ENCODE data around the gene OSBP2.

OSBP2 gene

GRCh38 chr22:30891781-30892180 is 197.1 kb downstream of the OSBP2 start:
- no peak for TF ChIP-seq CTCF (IDR thresholded peaks at IDR 0.05)
- DNase-seq, result peak; percentile 12 to 50
- H3K36me3 ChIP-seq, result peaks cover 0 to 52% (median 9%) of the 10 kb centered on the region in 3 donors
- no peaks in the 10 kb centered on the region for H3K9me3 ChIP-seq
- H3K4me3 ChIP-seq, result no peak overlapping the region
- H3K27ac ChIP-seq, result no peak overlapping the region
- H3K4me1 ChIP-seq, result no peaks in the 10 kb centered on the region
- intact Hi-C loops (cut with DNase I; ENCODE audit: low total_unique reads), result no loop called here
- no peaks in the 10 kb centered on the region for H3K27me3 ChIP-seq

GRCh38 chr22:30892286-30892685 is 197.6 kb downstream of the OSBP2 start:
- TF ChIP-seq CTCF (IDR thresholded peaks at IDR 0.05), result no peak
- Histone ChIP-seq H3K4me1 (no peaks in the 10 kb centered on the region), H3K36me3 (peaks cover 0 to 50% (median 9%) of the 10 kb centered on the region in 3 donors), H3K27ac (no peak overlapping the region), H3K27me3 (no peaks in the 10 kb centered on the region), H3K9me3 (no peaks in the 10 kb centered on the region), H3K4me3 (no peak overlapping the region)
- intact Hi-C loops (cut with DNase I; ENCODE audit: low total_unique reads), result no loop called here
- DNase-seq, result peak in 1 of 2 donors; percentile 52

GRCh38 chr22:30892731-30893221 is 198.1 kb downstream of the OSBP2 start:
- peaks cover 0 to 47% (median 9%) of the 10 kb centered on the region in 3 donors for H3K36me3 ChIP-seq
- no peaks in the 10 kb centered on the region for H3K4me1 ChIP-seq
- TF ChIP-seq CTCF (IDR thresholded peaks at IDR 0.05), result no peak
- no peaks in the 10 kb centered on the region for H3K27me3 ChIP-seq
- no peak overlapping the region for H3K4me3 ChIP-seq
- no peaks in the 10 kb centered on the region for H3K9me3 ChIP-seq
- peak in 1 of 2 donors; percentile 39 for DNase-seq
- no peak overlapping the region for H3K27ac ChIP-seq
- intact Hi-C loops (cut with DNase I; ENCODE audit: low total_unique reads), result no loop called here

GRCh38 chr22:30893434-30894370 is 199.0 kb downstream of the OSBP2 start:
- Histone ChIP-seq H3K4me1 (no peaks in the 10 kb centered on the region), H3K27ac (no peak overlapping the region), H3K36me3 (peaks cover 3 to 43% (median 7%) of the 10 kb centered on the region in 3 donors), H3K27me3 (no peaks in the 10 kb centered on the region), H3K4me3 (no peak overlapping the region), H3K9me3 (peaks cover 0 to 6% (median 5%) of the 10 kb centered on the region in 3 donors)
- DNase-seq, result peak in 1 of 2 donors; percentile 46
- intact Hi-C loops (cut with DNase I; ENCODE audit: low total_unique reads), result no loop called here
- no peak for TF ChIP-seq CTCF (IDR thresholded peaks at IDR 0.05)

- Histone ChIP-seq H3K36me3 (peaks cover 7 to 37% (median 8%) of the 10 kb centered on the region in 3 donors), H3K27ac (no peak overlapping the region), H3K4me3 (no peak overlapping the region), H3K27me3 (no peaks in the 10 kb centered on the region), H3K9me3 (peaks cover 0 to 12% (median 9%) of the 10 kb centered on the region in 3 donors), H3K4me1 (no peaks in the 10 kb centered on the region)
- DNase-seq, result no peak
- intact Hi-C loops (cut with DNase I; ENCODE audit: low total_unique reads), result no loop called here
- no peak for TF ChIP-seq CTCF (IDR thresholded peaks at IDR 0.05)
Observed at GRCh38 chr22:30894371-30894740, 199.7 kb downstream of the OSBP2 start.
